Adrenal gland (tissue), 5 donors: ENCODE data around the gene HS3ST4.

ENCODE experiments used
- POLR2A ChIP-seq, 2 donors: fragments of 450-650 bp; IDR thresholded peaks; one replicate each; pipeline ENCODE4 v1.6.1; 2017; ENCODE audit warnings: antibody characterized with exemption in 2 of 2, mild to moderate bottlenecking in 2 of 2, moderate library complexity in 1 of 2
- TF ChIP-seq, protein P1 (sequence below), 6 experiments: fragments of 450-650 bp in 4 of 6; fragments of 200-600 bp in 2 of 6; sonication (generic) in 1 of 6; IDR thresholded peaks; 1 replicate in 5 of 6; 2 replicates in 1 of 6; pipeline versions ENCODE4 v1.5.1 to v1.8.0; 2016 to 2021; ENCODE audit warnings: antibody characterized with exemption in 6 of 6, mild to moderate bottlenecking in 2 of 6, moderate library complexity in 1 of 6
- donor health status: DM: no; HTN: no; CAD: no.

DNA sequence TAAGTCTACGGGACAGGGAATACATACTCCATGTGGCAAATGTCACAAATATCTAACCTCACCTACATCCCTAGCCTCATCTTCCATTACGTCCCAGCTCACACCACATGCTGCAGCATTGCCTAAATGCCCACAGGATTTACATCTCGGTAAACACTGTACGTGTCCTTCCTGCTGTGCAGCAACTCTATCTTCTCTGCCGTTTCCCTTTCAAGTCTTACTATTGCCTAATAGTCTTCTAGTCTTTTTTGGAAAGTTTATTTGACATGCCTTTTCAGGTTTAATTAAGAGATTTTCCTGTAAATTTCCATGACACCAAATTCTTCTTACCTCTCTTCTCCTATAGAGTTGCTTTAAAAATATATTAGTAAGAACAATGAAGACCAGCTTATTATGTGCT lies 120.5 kb downstream of the HS3ST4 start:
- TF ChIP-seq POLR2A (IDR thresholded peaks at IDR 0.05), result no peak
- TF ChIP-seq, protein P1, sequence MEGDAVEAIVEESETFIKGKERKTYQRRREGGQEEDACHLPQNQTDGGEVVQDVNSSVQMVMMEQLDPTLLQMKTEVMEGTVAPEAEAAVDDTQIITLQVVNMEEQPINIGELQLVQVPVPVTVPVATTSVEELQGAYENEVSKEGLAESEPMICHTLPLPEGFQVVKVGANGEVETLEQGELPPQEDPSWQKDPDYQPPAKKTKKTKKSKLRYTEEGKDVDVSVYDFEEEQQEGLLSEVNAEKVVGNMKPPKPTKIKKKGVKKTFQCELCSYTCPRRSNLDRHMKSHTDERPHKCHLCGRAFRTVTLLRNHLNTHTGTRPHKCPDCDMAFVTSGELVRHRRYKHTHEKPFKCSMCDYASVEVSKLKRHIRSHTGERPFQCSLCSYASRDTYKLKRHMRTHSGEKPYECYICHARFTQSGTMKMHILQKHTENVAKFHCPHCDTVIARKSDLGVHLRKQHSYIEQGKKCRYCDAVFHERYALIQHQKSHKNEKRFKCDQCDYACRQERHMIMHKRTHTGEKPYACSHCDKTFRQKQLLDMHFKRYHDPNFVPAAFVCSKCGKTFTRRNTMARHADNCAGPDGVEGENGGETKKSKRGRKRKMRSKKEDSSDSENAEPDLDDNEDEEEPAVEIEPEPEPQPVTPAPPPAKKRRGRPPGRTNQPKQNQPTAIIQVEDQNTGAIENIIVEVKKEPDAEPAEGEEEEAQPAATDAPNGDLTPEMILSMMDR (IDR thresholded peaks at IDR 0.05), result no peak
